Fibroblast of villous mesenchyme (primary cell): Measurements from ENCODE around the gene LRP5. TPM values are rescaled to one million over a fixed set of nuclear protein-coding genes. Genes with fewer than 3 reads are reported as not detected.
"Not testable (repeated sequence)": the region's sequence is repeated elsewhere in the genome, so short reads cannot be mapped to it uniquely, and the experiment has no call there.

ENCODE experiments used
- DNase-seq: peaks from one replicate; pipeline ENCODE4 v3.0.0-alpha.2; 2010; ENCODE audit warnings: low read depth
- H3K4me3 ChIP-seq: 2 replicates; pipeline ENCODE4 v1.5.1; 2011; ENCODE audit warnings: low read depth, mild to moderate bottlenecking, low read length
- CTCF ChIP-seq: IDR thresholded peaks from 2 replicates; pipeline ENCODE4 v1.5.1; 2012; ENCODE audit warnings: low read depth, mild to moderate bottlenecking, low read length; ENCODE audit not compliant: insufficient read depth
- total RNA-seq: library from RNA; depleted of rRNA; stranded (reverse); fragments of >200 nt; gene quantifications from 2 replicates; pipeline ENCODE4 v1.2.3, GENCODE V29; 2012

LRP5 gene
- total RNA-seq, 1 donor = 31.5 TPM

GRCh38 chr11:68341557-68342458 is 29.4 kb downstream of the LRP5 start:
- no peak for DNase-seq
- TF ChIP-seq CTCF = no peak
- H3K4me3 ChIP-seq = no peak overlapping the region

- H3K4me3 ChIP-seq = no peak overlapping the region
- DNase-seq = no peak
- TF ChIP-seq CTCF = no peak
Observed at GRCh38 chr11:68342459-68343158, 30.2 kb downstream of the LRP5 start.

GRCh38 chr11:68343761-68344256 is 31.4 kb downstream of the LRP5 start:
- DNase-seq = no peak
- TF ChIP-seq CTCF = no peak

GRCh38 chr11:68344821-68345220 is 32.4 kb downstream of the LRP5 start:
- not testable (repeated sequence) for H3K4me3 ChIP-seq, DNase-seq

More at GRCh38 chr11:68343761-68344256, 31.4 kb downstream of the LRP5 start:
- H3K4me3 ChIP-seq = no peak overlapping the region

GRCh38 chr11:68345776-68346461 is 33.5 kb downstream of the LRP5 start:
- H3K4me3 ChIP-seq = no peak overlapping the region
- no peak for TF ChIP-seq CTCF
- DNase-seq = no peak

GRCh38 chr11:68346462-68346790 is 34.0 kb downstream of the LRP5 start:
- no peak for DNase-seq

More at GRCh38 chr11:68346462-68346790, 34.0 kb downstream of the LRP5 start:
- H3K4me3 ChIP-seq = no peak overlapping the region
- TF ChIP-seq CTCF = no peak
